H1 (cell line): ENCODE results near the gene OBP2B. TPM values are rescaled to one million over a fixed set of nuclear protein-coding genes. Genes with fewer than 3 reads are reported as not detected.

Source experiments
- CTCF ChIA-PET: fragments of 300-600 bp; sonication (Branson Sonifier 250); formaldehyde crosslinking; loops from one replicate; lab custom pipeline; 2021; ENCODE audit not compliant: partially characterized antibody; lab: Charles Lee
- POLR2A ChIA-PET: fragments of 300-600 bp; sonication (Branson Sonifier 250); formaldehyde crosslinking; loops from one replicate; lab custom pipeline; 2021; ENCODE audit warnings: inconsistent platforms; ENCODE audit not compliant: partially characterized antibody; lab: Charles Lee
- DNase-seq, 2 experiments: peaks; one replicate each; pipeline versions ENCODE4 v3.0.0 to v3.0.0-alpha.2; 2010 to 2022; ENCODE audit warnings: low spot score in 2 of 2, low read depth in 1 of 2, mixed read lengths in 1 of 2
- FAIRE-seq: peaks from 2 replicates; lab custom pipeline; 2011; peaks lifted over from hg19 to GRCh38; lab: Jason Lieb, UNC
- H2AFZ ChIP-seq: 2 replicates; pipeline ENCODE4 v1.8.1; 2012; ENCODE audit warnings: low read length, inconsistent platforms
- H2AK5ac ChIP-seq: 2 replicates; pipeline ENCODE4 v1.6.1; 2013; ENCODE audit warnings: low read depth, low read length
- H2BK120ac ChIP-seq: replicated peaks from 2 replicates; pipeline ENCODE3; 2013; ENCODE audit warnings: low read depth, low read length, inconsistent platforms
- H2BK12ac ChIP-seq: 2 replicates; pipeline ENCODE4 v1.6.1; 2013; ENCODE audit warnings: low read depth, low read length
- H2BK15ac ChIP-seq: 2 replicates; pipeline ENCODE4 v1.6.1; 2013; ENCODE audit warnings: low read length
- H2BK20ac ChIP-seq: 2 replicates; pipeline ENCODE4 v1.6.1; 2013; ENCODE audit warnings: low read length
- H2BK5ac ChIP-seq: 2 replicates; pipeline ENCODE4 v1.6.1; 2013; ENCODE audit warnings: low read depth, low read length
- H3K14ac ChIP-seq: 2 replicates; pipeline ENCODE4 v1.6.1; 2013; ENCODE audit warnings: inconsistent platforms; ENCODE audit not compliant: insufficient read length
- H3K18ac ChIP-seq: 2 replicates; pipeline ENCODE4 v1.6.1; 2013; ENCODE audit warnings: low read length; ENCODE audit errors: extremely low read depth
- H3K23ac ChIP-seq: 2 replicates; pipeline ENCODE4 v1.6.1; 2013; ENCODE audit warnings: inconsistent platforms; ENCODE audit not compliant: insufficient read length
- H3K23me2 ChIP-seq: 2 replicates; pipeline ENCODE4 v1.6.1; 2013; ENCODE audit warnings: low read depth, low read length
- H3K27ac ChIP-seq: 2 replicates; pipeline ENCODE4 v1.6.1; 2011; ENCODE audit warnings: low read depth, low read length, inconsistent platforms
- H3K27me3 ChIP-seq, 4 experiments: replicated peaks in 1 of 4; 1 replicate in 1 of 4; 2 replicates in 3 of 4; pipeline versions ENCODE4 v1.6.1 to v1.8.1; 2011 to 2013; ENCODE audit warnings: low read length in 3 of 4, mild to moderate bottlenecking in 3 of 4, inconsistent platforms in 2 of 4, mixed read lengths in 2 of 4, moderate library complexity in 1 of 4; ENCODE audit not compliant: control insufficient read depth in 3 of 4, insufficient read depth in 3 of 4; ENCODE audit errors: extremely low read depth in 1 of 4
- H3K36me3 ChIP-seq, 4 experiments: 2 replicates each; pipeline versions ENCODE4 v1.6.1 to v1.8.1; 2011 to 2013; ENCODE audit warnings: mild to moderate bottlenecking in 4 of 4, low read length in 3 of 4, moderate library complexity in 2 of 4, control low read depth in 1 of 4, inconsistent platforms in 1 of 4; ENCODE audit not compliant: insufficient read depth in 4 of 4, control insufficient read depth in 2 of 4
- H3K4ac ChIP-seq: replicated peaks from 2 replicates; pipeline ENCODE3; 2013; ENCODE audit warnings: low read length, low read depth, mixed read lengths, inconsistent platforms; ENCODE audit not compliant: insufficient read length
- H3K4me1 ChIP-seq, 4 experiments: replicated peaks in 1 of 4; 1 replicate in 1 of 4; 2 replicates in 3 of 4; pipeline versions ENCODE4 v1.6.1 to v1.8.1; 2011 to 2013; ENCODE audit warnings: low read length in 3 of 4, inconsistent platforms in 2 of 4, mixed read lengths in 1 of 4; ENCODE audit not compliant: insufficient read depth in 4 of 4, control insufficient read depth in 3 of 4
- H3K4me2 ChIP-seq, 2 experiments: 2 replicates each; pipeline versions ENCODE4 v1.6.1 to v1.8.1; 2011 to 2013; ENCODE audit warnings: low read depth in 2 of 2, low read length in 2 of 2, control low read depth in 1 of 2, inconsistent platforms in 1 of 2, mild to moderate bottlenecking in 1 of 2; ENCODE audit not compliant: insufficient read depth in 1 of 2
- H3K4me3 ChIP-seq, 4 experiments: fragments of 200-600, 300-600 bp in 1 of 4; sonication (generic), shearing (Covaris generic), sonication (Bioruptor Twin) in 1 of 4; 2 replicates each; pipeline versions ENCODE4 v1.5.1 to v1.8.1; 2011 to 2016; ENCODE audit warnings: low read length in 4 of 4, low read depth in 3 of 4, control low read depth in 2 of 4, inconsistent platforms in 2 of 4, mild to moderate bottlenecking in 2 of 4, mixed read lengths in 1 of 4, moderate library complexity in 1 of 4; ENCODE audit not compliant: insufficient read depth in 2 of 4; ENCODE audit errors: extremely low read depth in 1 of 4
- H3K56ac ChIP-seq: replicated peaks from 2 replicates; pipeline ENCODE3; 2013; ENCODE audit warnings: low read depth, mild to moderate bottlenecking, mixed read lengths, low read length, inconsistent platforms; ENCODE audit not compliant: insufficient read length
- H3K79me1 ChIP-seq: 2 replicates; pipeline ENCODE4 v1.6.1; 2013; ENCODE audit warnings: low read depth, low read length, control low read depth
- H3K79me2 ChIP-seq, 2 experiments: 2 replicates each; pipeline versions ENCODE4 v1.6.1 to v1.8.1; 2012 to 2013; ENCODE audit warnings: low read length in 2 of 2, mild to moderate bottlenecking in 2 of 2, inconsistent platforms in 1 of 2; ENCODE audit not compliant: insufficient read depth in 2 of 2, control insufficient read depth in 1 of 2
- H3K9ac ChIP-seq, 4 experiments: replicated peaks in 1 of 4; 1 replicate in 1 of 4; 2 replicates in 3 of 4; pipeline versions ENCODE4 v1.6.1 to v1.8.1; 2011 to 2013; ENCODE audit warnings: low read depth in 3 of 4, low read length in 3 of 4, control low read depth in 2 of 4, mild to moderate bottlenecking in 2 of 4, moderate library complexity in 2 of 4, inconsistent platforms in 1 of 4; ENCODE audit errors: extremely low read depth in 1 of 4
- H3K9me3 ChIP-seq, 2 experiments: 2 replicates each; pipeline versions ENCODE4 v1.6.1 to v1.8.1; 2012 to 2013; ENCODE audit warnings: mild to moderate bottlenecking in 2 of 2, moderate library complexity in 2 of 2, control low read depth in 1 of 2, inconsistent platforms in 1 of 2, low read depth in 1 of 2, low read length in 1 of 2, mixed read lengths in 1 of 2; ENCODE audit not compliant: insufficient read depth in 2 of 2
- H4K20me1 ChIP-seq, 2 experiments: replicated peaks in 1 of 2; 2 replicates each; pipeline versions ENCODE3 to v1.8.1; 2011 to 2013; ENCODE audit warnings: inconsistent platforms in 2 of 2, low read length in 2 of 2, mild to moderate bottlenecking in 1 of 2; ENCODE audit not compliant: insufficient read depth in 2 of 2, control insufficient read depth in 1 of 2
- H4K5ac ChIP-seq: 2 replicates; pipeline ENCODE4 v1.6.1; 2013; ENCODE audit warnings: low read length, low read depth, mixed read lengths, inconsistent platforms; ENCODE audit not compliant: insufficient read length
- H4K8ac ChIP-seq: 2 replicates; pipeline ENCODE4 v1.8.0; 2013; ENCODE audit warnings: mild to moderate bottlenecking, moderate library complexity, low read length, inconsistent platforms; ENCODE audit not compliant: insufficient read depth; ENCODE audit errors: extremely low read depth
- H4K91ac ChIP-seq: replicated peaks from 2 replicates; pipeline ENCODE3; 2013; ENCODE audit warnings: low read length, mixed read lengths, inconsistent platforms; ENCODE audit not compliant: insufficient read length
- BCL11A ChIP-seq, 2 experiments: IDR thresholded peaks; one replicate each; pipeline ENCODE4 v1.6.1; 2011; ENCODE audit warnings: low read depth in 2 of 2, low read length in 2 of 2, mild to moderate bottlenecking in 2 of 2
- CTBP2 ChIP-seq: IDR thresholded peaks from 2 replicates; pipeline ENCODE4 v1.7.0; 2011; ENCODE audit warnings: borderline replicate concordance, mild to moderate bottlenecking, moderate library complexity, mixed read lengths, low read length; ENCODE audit not compliant: insufficient read depth, insufficient read length
- JUN ChIP-seq: IDR thresholded peaks from 2 replicates; pipeline ENCODE4 v1.6.1; 2011; ENCODE audit warnings: low read depth, mild to moderate bottlenecking, improper control_type of control experiment, low read length
- MAFK ChIP-seq: IDR thresholded peaks from 2 replicates; pipeline ENCODE4 v1.6.1; 2012; ENCODE audit warnings: low read depth, mild to moderate bottlenecking, improper control_type of control experiment, low read length
- SIN3A ChIP-seq, 2 experiments: IDR thresholded peaks in 1 of 2; conservative IDR thresholded peaks in 1 of 2; 2 replicates each; pipeline ENCODE4 v1.6.1; 2011 to 2012; ENCODE audit warnings: low read length in 2 of 2, improper control_type of control experiment in 1 of 2, low read depth in 1 of 2, mild to moderate bottlenecking in 1 of 2
- SIRT6 ChIP-seq: IDR thresholded peaks from one replicate; pipeline ENCODE4 v1.7.1; 2012; ENCODE audit warnings: low read length, inconsistent platforms
- SP1 ChIP-seq: IDR thresholded peaks from 2 replicates; pipeline ENCODE4 v1.6.1; 2011; ENCODE audit warnings: low read depth, low read length
- SUZ12 ChIP-seq: fragments of 200-600 bp; sonication (generic); IDR thresholded peaks from 2 replicates; pipeline ENCODE4 v1.6.1; 2012; ENCODE audit warnings: mild to moderate bottlenecking, inconsistent platforms, low read length, moderate library complexity, mixed read lengths
- ZNF274 ChIP-seq: IDR thresholded peaks from 2 replicates; pipeline ENCODE4 v1.7.0; 2012; ENCODE audit warnings: low read length, borderline replicate concordance; ENCODE audit errors: extremely low read depth
- WGBS, 2 experiments: shearing (Covaris generic) in 1 of 2; methylation state at CpG; one replicate each; pipeline versions ENCODE4 v1.1.6 to v1.1.7; 2013 to 2015; ENCODE audit warnings: low lambda C conversion rate in 2 of 2, mixed read lengths in 2 of 2, inconsistent platforms in 1 of 2, low coverage in 1 of 2, missing lambda C conversion rate in 1 of 2; ENCODE audit not compliant: insufficient replicate concordance in 2 of 2, insufficient coverage in 1 of 2, insufficient read length in 1 of 2; ENCODE audit errors: extremely low coverage in 1 of 2, missing lambda C conversion rate in 1 of 2; 5-methylcytosine and 5-hydroxymethylcytosine counted together
- polyA plus RNA-seq, 7 experiments: library from polyadenylated mRNA; depleted of rRNA in 3 of 7; stranded (reverse) in 5 of 7; unstranded in 2 of 7; fragments of >200 nt in 5 of 7; fragments of 200-250 nt in 2 of 7; gene quantifications; 1 replicate in 5 of 7; 2 replicates in 1 of 7; 4 replicates in 1 of 7; pipeline versions ENCODE4 v1.2.1 to v1.2.3, GENCODE V29; 2011 to 2013; ENCODE audit warnings: missing spikeins in 2 of 7, mixed read lengths in 2 of 7
- total RNA-seq: library from RNA; stranded (reverse); fragmentation: NEBNext Ultra II Directional; extraction: Animal tissue kit (Norgen Biotek cat#: 25700); gene quantifications from 2 replicates; pipeline ENCODE4 v1.2.1, GENCODE V29; 2021
- TF ChIP-seq, protein P1 (sequence below): IDR thresholded peaks from 2 replicates; pipeline ENCODE4 v1.6.1; 2011; ENCODE audit warnings: low read length, improper control_type of control experiment
- TF ChIP-seq, protein P2 (sequence below): IDR thresholded peaks from 2 replicates; pipeline ENCODE4 v1.6.1; 2012; ENCODE audit warnings: low read length, inconsistent platforms

The OBP2B gene
- total and polyA plus RNA-seq, 2 of the 8 experiments (the other 6 are each of a cell fraction or from before 2014, with no cell fraction given), result not detected

DNA sequence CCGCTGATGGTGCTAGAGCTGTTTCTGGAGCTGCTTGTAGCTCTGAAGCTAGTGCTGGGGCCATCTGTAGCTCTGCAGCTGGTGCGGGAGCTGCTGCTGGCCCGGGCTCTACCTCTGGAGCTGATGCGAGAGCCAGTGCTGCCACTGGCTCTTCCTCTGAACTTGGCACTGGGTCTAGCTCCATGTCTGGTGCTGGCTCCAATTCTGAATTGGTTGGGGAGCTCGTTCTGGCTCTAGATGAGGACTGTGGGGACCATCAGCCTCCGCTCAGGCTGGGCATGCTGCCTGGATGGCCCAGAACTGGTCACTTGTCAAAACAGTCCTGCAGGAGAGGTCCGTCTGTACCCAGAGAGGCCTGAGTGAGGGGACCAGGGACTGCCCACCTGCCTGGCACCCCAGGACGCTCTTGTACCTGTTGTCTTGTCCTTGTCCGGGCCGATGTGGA lies 21.5 kb downstream of the OBP2B start:
- H4K20me1 ChIP-seq, result peaks cover 0 to 1% of the 10 kb centered on the region in 2 experiments
- ChIA-PET POLR2A (interaction anchor here (1.1 to 2.8 kb wide), 4 partner anchors 40 to 147 kb away, joined by 3 to 8 read pairs (median 3); no protein-coding TSS in a partner anchor), CTCF (interaction anchor here (0.5 to 5.5 kb wide), 46 partner anchors 7 to 329 kb away, joined by 3 to 123 read pairs (median 5); partner anchors contain the start of gene ABO)
- H3K4me1 ChIP-seq, result no peaks in the 10 kb centered on the region
- no peak overlapping the region for H4K91ac ChIP-seq
- DNase-seq, result no peak
- no peak overlapping the region for H3K9ac ChIP-seq
- H3K4ac ChIP-seq, result no peak overlapping the region
- no peaks in the 10 kb centered on the region for H3K79me2 ChIP-seq
- H3K23ac ChIP-seq, result no peak overlapping the region
- H3K36me3 ChIP-seq, result no peaks in the 10 kb centered on the region
- no peak overlapping the region for H3K27ac ChIP-seq
- H2BK15ac ChIP-seq, result no peak overlapping the region
- no peak overlapping the region for H4K5ac ChIP-seq
- H2AFZ ChIP-seq, result no peak overlapping the region
- H3K4me2 ChIP-seq, result no peak overlapping the region
- no peak overlapping the region for H2BK20ac ChIP-seq
- H3K4me3 ChIP-seq, result no peak overlapping the region
- no peak for FAIRE-seq
- H3K27me3 ChIP-seq, result peaks cover 0 to 13% (median 9%) of the 10 kb centered on the region in 4 experiments; a peak in 4 of 7 replicates
- no peaks in the 10 kb centered on the region for H3K23me2 ChIP-seq
- H3K18ac ChIP-seq, result no peak overlapping the region
- H2BK12ac ChIP-seq, result no peak overlapping the region
- no peak overlapping the region for H2BK5ac ChIP-seq
- H4K8ac ChIP-seq, result 0 out of 2 replicates have a peak overlapping the region, but pooled peaks have one; percentile 51
- WGBS, 2 experiments, result 89% methylated on average over 10 of the region's 10 CpGs; no CpG with 5 or more reads in 1 of the 2 experiments
- no peak overlapping the region for H2BK120ac ChIP-seq
- no peak overlapping the region for H3K56ac ChIP-seq
- no peaks in the 10 kb centered on the region for H3K9me3 ChIP-seq
- H3K14ac ChIP-seq, result no peak overlapping the region
- H3K79me1 ChIP-seq, result no peaks in the 10 kb centered on the region
- H2AK5ac ChIP-seq, result no peak overlapping the region
- TF ChIP-seq SIRT6 (no peak), ZNF274 (no peak), JUN (no peak), MAFK (no peak), SUZ12 (no peak), SP1 (no peak), CTBP2 (no peak), BCL11A (IDR thresholded peaks at IDR 0.05; ENCODE audit: low read depth in 2 of 2, low read length in 2 of 2) (no peak), SIN3A (conservative IDR thresholded peaks at IDR 0.05 in 1 of 2, IDR thresholded peaks at IDR 0.05 in 1 of 2; ENCODE audit: low read depth in 1 of 2, low read length in 2 of 2) (no peak)
- TF ChIP-seq, protein P1, sequence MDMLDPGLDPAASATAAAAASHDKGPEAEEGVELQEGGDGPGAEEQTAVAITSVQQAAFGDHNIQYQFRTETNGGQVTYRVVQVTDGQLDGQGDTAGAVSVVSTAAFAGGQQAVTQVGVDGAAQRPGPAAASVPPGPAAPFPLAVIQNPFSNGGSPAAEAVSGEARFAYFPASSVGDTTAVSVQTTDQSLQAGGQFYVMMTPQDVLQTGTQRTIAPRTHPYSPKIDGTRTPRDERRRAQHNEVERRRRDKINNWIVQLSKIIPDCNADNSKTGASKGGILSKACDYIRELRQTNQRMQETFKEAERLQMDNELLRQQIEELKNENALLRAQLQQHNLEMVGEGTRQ, result no peak
- TF ChIP-seq, protein P2, sequence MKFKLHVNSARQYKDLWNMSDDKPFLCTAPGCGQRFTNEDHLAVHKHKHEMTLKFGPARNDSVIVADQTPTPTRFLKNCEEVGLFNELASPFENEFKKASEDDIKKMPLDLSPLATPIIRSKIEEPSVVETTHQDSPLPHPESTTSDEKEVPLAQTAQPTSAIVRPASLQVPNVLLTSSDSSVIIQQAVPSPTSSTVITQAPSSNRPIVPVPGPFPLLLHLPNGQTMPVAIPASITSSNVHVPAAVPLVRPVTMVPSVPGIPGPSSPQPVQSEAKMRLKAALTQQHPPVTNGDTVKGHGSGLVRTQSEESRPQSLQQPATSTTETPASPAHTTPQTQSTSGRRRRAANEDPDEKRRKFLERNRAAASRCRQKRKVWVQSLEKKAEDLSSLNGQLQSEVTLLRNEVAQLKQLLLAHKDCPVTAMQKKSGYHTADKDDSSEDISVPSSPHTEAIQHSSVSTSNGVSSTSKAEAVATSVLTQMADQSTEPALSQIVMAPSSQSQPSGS, result no peak
